Stimulated activated CD4-positive, alpha-beta T cell treated with anti-CD3 and anti-CD28 coated beads, Interleukin-1b, Interleukin-23, amount 100 ng/mL, for 48 hours (primary cell): Measurements from ENCODE around the gene TRMT44.
"Not testable (repeated sequence)": the region's sequence is repeated elsewhere in the genome, so short reads cannot be mapped to it uniquely, and the experiment has no call there.

Experiments used
- DNase-seq: peaks from one replicate; pipeline ENCODE4 v3.0.0-alpha.2; 2020

The TRMT44 gene

GRCh38 chr4:8471211-8471875 is 30.8 kb downstream of the TRMT44 start:
- DNase-seq = no peak

- no peak for DNase-seq
Measured at GRCh38 chr4:8472158-8472688, 31.6 kb downstream of the TRMT44 start.

GRCh38 chr4:8472689-8473197 is 32.2 kb downstream of the TRMT44 start:
- no peak for DNase-seq

GRCh38 chr4:8473198-8473919 is 32.8 kb downstream of the TRMT44 start:
- DNase-seq = no peak

- no peak for DNase-seq
Measured at GRCh38 chr4:8473920-8474590, 33.5 kb downstream of the TRMT44 start.

GRCh38 chr4:8474856-8475255 is 34.3 kb downstream of the TRMT44 start:
- DNase-seq = no peak

GRCh38 chr4:8475751-8476575 is 35.4 kb downstream of the TRMT44 start:
- no peak for DNase-seq

- DNase-seq = no peak
Measured at GRCh38 chr4:8477095-8477635, 36.6 kb downstream of the TRMT44 start.

- DNase-seq = no peak
Measured at GRCh38 chr4:8477676-8478075, 37.1 kb downstream of the TRMT44 start.

GRCh38 chr4:8478371-8478770 is 37.8 kb downstream of the TRMT44 start:
- no peak for DNase-seq

GRCh38 chr4:8478801-8479744 is 38.5 kb downstream of the TRMT44 start:
- no peak for DNase-seq

GRCh38 chr4:8480221-8480620 is 39.6 kb downstream of the TRMT44 start:
- no peak for DNase-seq

- DNase-seq = not testable (repeated sequence)
Measured at GRCh38 chr4:8486643-8487042, 46.1 kb downstream of the TRMT44 start.

GRCh38 chr4:8488791-8489369 is 48.3 kb downstream of the TRMT44 start:
- no peak for DNase-seq

GRCh38 chr4:8491478-8491877 is 50.9 kb downstream of the TRMT44 start:
- DNase-seq = not testable (repeated sequence)

- DNase-seq = no peak
Measured at GRCh38 chr4:8492174-8492573, 51.6 kb downstream of the TRMT44 start.

GRCh38 chr4:8493484-8493883 is 52.9 kb downstream of the TRMT44 start:
- DNase-seq = no peak

- no peak for DNase-seq
Measured at GRCh38 chr4:8494218-8494617, 53.6 kb downstream of the TRMT44 start.

GRCh38 chr4:8494983-8495548 is 54.5 kb downstream of the TRMT44 start:
- DNase-seq = no peak

GRCh38 chr4:8495803-8496202 is 55.2 kb downstream of the TRMT44 start:
- no peak for DNase-seq
